HuH-7.5 (cell line): ENCODE results near the gene ERICH6.

Experiments
- DNase-seq: peaks from one replicate; pipeline ENCODE4 v3.0.0; 2011; ENCODE audit warnings: low spot score

The ERICH6 gene

GRCh38 chr3:150703756-150704344 is at the start of gene ERICH6:
Gene ERICH6 (minus strand): TSS chr3:150703920. CDS start chr3:150703898, 22 bp downstream.
- peak; percentile 77 for DNase-seq

GRCh38 chr3:150751781-150752263 is 48.1 kb upstream of the ERICH6 start:
- DNase-seq, result no peak

- DNase-seq, result no peak
Measured at GRCh38 chr3:150749255-150749654, 45.5 kb upstream of the ERICH6 start.

GRCh38 chr3:150748684-150749047 is 44.9 kb upstream of the ERICH6 start:
- no peak for DNase-seq

- no peak for DNase-seq
Measured at GRCh38 chr3:150747886-150748683, 44.4 kb upstream of the ERICH6 start.

GRCh38 chr3:150746791-150747590 is 43.3 kb upstream of the ERICH6 start:
- DNase-seq, result no peak

- DNase-seq, result no peak
Measured at GRCh38 chr3:150745832-150746231, 42.1 kb upstream of the ERICH6 start.

GRCh38 chr3:150744919-150745211 is 41.1 kb upstream of the ERICH6 start:
- DNase-seq, result no peak

GRCh38 chr3:150744041-150744918 is 40.6 kb upstream of the ERICH6 start:
- DNase-seq, result no peak

GRCh38 chr3:150743508-150743907 is 39.8 kb upstream of the ERICH6 start:
- DNase-seq, result no peak

GRCh38 chr3:150742679-150743078 is 39.0 kb upstream of the ERICH6 start:
- no peak for DNase-seq

- no peak for DNase-seq
Measured at GRCh38 chr3:150742141-150742523, 38.4 kb upstream of the ERICH6 start.

- no peak for DNase-seq
Measured at GRCh38 chr3:150741497-150742140, 37.9 kb upstream of the ERICH6 start.

GRCh38 chr3:150740733-150741496 is 37.2 kb upstream of the ERICH6 start:
- no peak for DNase-seq

- DNase-seq, result no peak
Measured at GRCh38 chr3:150739877-150740645, 36.3 kb upstream of the ERICH6 start.

- no peak for DNase-seq
Measured at GRCh38 chr3:150739200-150739863, 35.6 kb upstream of the ERICH6 start.

GRCh38 chr3:150738688-150739087 is 35.0 kb upstream of the ERICH6 start:
- DNase-seq, result no peak

GRCh38 chr3:150737874-150738679 is 34.4 kb upstream of the ERICH6 start:
- no peak for DNase-seq
